SH-SY5Y (cell line): ENCODE results near the gene HADH.

Experiments used
- GATA2 ChIP-seq: IDR thresholded peaks from 2 replicates; pipeline ENCODE4 v1.6.1; 2011; ENCODE audit warnings: mild to moderate bottlenecking, low read depth, low read length
- GATA3 ChIP-seq: IDR thresholded peaks from 2 replicates; pipeline ENCODE4 v1.6.1; 2011; ENCODE audit warnings: low read depth, mild to moderate bottlenecking, low read length, moderate library complexity

DNA sequence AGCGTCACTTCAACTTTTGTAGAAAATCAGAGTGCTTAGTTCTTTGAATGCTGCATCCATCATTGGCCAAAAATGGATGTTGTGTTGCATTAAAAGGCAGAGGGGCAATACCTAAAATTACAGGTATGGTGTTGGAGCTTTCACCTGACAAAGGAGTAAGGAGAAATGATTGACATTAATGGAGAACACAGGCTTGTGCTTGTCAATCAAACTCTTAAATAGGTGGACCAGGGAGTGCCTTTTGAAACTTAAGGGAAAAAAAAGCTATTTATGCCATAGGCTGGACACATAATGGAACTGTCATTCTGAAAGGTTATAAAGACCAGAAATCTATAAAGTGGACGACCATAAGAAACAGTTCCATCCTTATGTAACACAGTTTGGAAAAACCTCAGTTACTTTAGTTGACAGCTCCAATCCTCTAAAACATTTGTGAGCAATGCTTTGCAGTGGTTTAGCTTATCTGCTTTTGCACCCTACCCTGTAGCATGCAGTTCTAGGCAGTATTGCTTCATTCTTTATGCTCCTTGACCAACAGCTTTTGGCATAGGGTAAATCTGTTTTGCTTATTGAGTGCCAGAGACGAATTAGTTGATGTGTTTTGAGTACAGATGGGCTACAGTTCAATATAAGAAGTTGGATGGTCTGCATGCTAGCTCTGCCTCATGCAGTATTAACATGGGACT is 2.4 kb downstream of the HADH start:
- TF ChIP-seq GATA2 (no peak), GATA3 (no peak)
